GM12891 (cell line): ENCODE measurements around the gene L1CAM.

Experiments used
- POLR2A ChIP-seq: IDR thresholded peaks from 2 replicates; pipeline ENCODE4 v1.6.1; 2011; ENCODE audit warnings: low read depth, low read length, control low read depth
- POLR2AphosphoS5 ChIP-seq: IDR thresholded peaks from 2 replicates; pipeline ENCODE4 v1.6.1; 2011; ENCODE audit warnings: low read depth, low read length, control low read depth
- TAF1 ChIP-seq: IDR thresholded peaks from 2 replicates; pipeline ENCODE4 v1.6.1; 2011; ENCODE audit warnings: low read depth, low read length, control low read depth

DNA sequence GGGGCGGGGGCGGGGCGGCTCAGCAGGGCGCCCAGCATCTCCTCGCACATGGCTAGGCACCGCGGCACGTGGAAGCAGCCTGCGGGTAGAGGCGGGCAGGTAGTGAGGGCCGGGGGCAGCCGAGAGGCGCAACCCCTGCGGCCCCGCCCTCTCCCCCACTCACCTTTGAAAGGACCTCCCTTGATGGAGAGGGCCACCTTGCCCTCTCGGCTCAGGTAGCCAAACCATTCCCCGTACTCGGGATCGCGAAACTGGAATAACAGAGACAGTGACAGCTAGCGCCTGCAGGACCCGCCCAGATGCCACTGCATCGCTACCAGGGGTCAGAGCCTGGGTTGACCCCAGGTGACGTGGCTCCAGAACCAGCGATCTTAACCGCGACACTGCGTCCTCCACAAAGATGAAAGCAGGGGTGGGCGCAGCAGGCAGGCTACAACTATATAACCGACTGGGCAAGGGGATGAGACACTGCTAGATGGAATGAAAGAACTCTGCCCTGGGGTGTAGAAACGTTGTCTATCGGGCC lies 49.4 kb upstream of the L1CAM start:
- TF ChIP-seq POLR2AphosphoS5 = no peak
- no peak for TF ChIP-seq POLR2A
- TF ChIP-seq TAF1 = no peak
